HCT116 (cell line): ENCODE results near the gene SCN4B. TPM values are rescaled to one million over a fixed set of nuclear protein-coding genes. Genes with fewer than 3 reads are reported as not detected.

ENCODE experiments used
- ATAC-seq: fragments of 200-7000 bp; cut with Tn5 transposase; 2 replicates; pipeline ENCODE4 v1.9.1; 2020; ENCODE audit warnings: mild to moderate bottlenecking, moderate library complexity
- BruUV-seq: library from RNA; stranded (reverse); fragments of 400-500 nt; replicated peaks from 2 replicates; lab custom pipeline; 2021; lab: Mats Ljungman, UMichigan
- CTCF ChIA-PET: fragments of 300-600 bp; sonication (Branson Sonifier 250); formaldehyde crosslinking; loops from one replicate; lab custom pipeline; 2021; ENCODE audit warnings: antibody characterized with exemption; lab: Charles Lee
- POLR2A ChIA-PET: fragments of 300-600, 350-600 bp; sonication (Branson Sonifier 250); formaldehyde crosslinking; loops from one replicate; lab custom pipeline; 2021; ENCODE audit warnings: antibody characterized with exemption; lab: Charles Lee
- RAD21 ChIA-PET, 2 experiments: fragments of 300-600 bp; sonication (Branson Sonifier 250); formaldehyde crosslinking; loops; one replicate each; lab custom pipeline; 2023; ENCODE audit warnings: low total read pairs in 2 of 2; ENCODE audit not compliant: uncharacterized antibody in 2 of 2, unreplicated experiment in 2 of 2, low non-redundant PET in 1 of 2; lab: Charles Lee
- DNase-seq: peaks from one replicate; pipeline ENCODE4 v3.0.0-alpha.2; 2010; ENCODE audit warnings: low read depth, low spot score
- H2AFZ ChIP-seq: fragments of 200-600 bp; shearing (Covaris generic), sonication (generic); 2 replicates; pipeline ENCODE4 v1.6.1; 2017; ENCODE audit warnings: low read depth, mixed run types, mixed read lengths, antibody characterized with exemption, low read length; ENCODE audit not compliant: poor library complexity, severe bottlenecking
- H3K27ac ChIP-seq: 2 replicates; pipeline ENCODE4 v1.5.1; 2012; ENCODE audit warnings: low read depth, low read length
- H3K27me3 ChIP-seq: fragments of 200-600 bp; sonication (generic); 2 replicates; pipeline ENCODE4 v1.6.1; 2016; ENCODE audit warnings: mixed run types, low read length, mixed read lengths; ENCODE audit not compliant: insufficient read depth
- H3K36me3 ChIP-seq, 2 experiments: fragments of 200-500 bp in 1 of 2; fragments of 200-600 bp in 1 of 2; sonication (Bioruptor generic) in 1 of 2; sonication (generic) in 1 of 2; 2 replicates each; pipeline versions ENCODE4 v1.5.1 to v1.6.1; 2014 to 2016; ENCODE audit warnings: low read length in 2 of 2, inconsistent platforms in 1 of 2, mixed read lengths in 1 of 2, mixed run types in 1 of 2; ENCODE audit not compliant: insufficient read depth in 2 of 2, control insufficient read depth in 1 of 2
- H3K4me1 ChIP-seq, 2 experiments: fragments of 200-600 bp in 1 of 2; sonication (generic) in 1 of 2; 2 replicates each; pipeline versions ENCODE4 v1.5.1 to v1.6.1; 2012 to 2017; ENCODE audit warnings: low read length in 2 of 2, inconsistent platforms in 1 of 2, mild to moderate bottlenecking in 1 of 2, mixed read lengths in 1 of 2, mixed run types in 1 of 2, moderate library complexity in 1 of 2; ENCODE audit not compliant: insufficient read depth in 2 of 2, control insufficient read depth in 1 of 2
- H3K4me2 ChIP-seq: fragments of 200-600 bp; sonication (generic); 2 replicates; pipeline ENCODE4 v1.6.1; 2017; ENCODE audit warnings: mixed run types, low read length, mixed read lengths
- H3K4me3 ChIP-seq, 2 experiments: fragments of 200-600 bp in 1 of 2; sonication (generic) in 1 of 2; replicated peaks in 1 of 2; 2 replicates each; pipeline ENCODE4 v1.5.1; 2011 to 2016; ENCODE audit warnings: low read length in 2 of 2, control low read depth in 1 of 2, low read depth in 1 of 2, mild to moderate bottlenecking in 1 of 2, mixed read lengths in 1 of 2, mixed run types in 1 of 2
- H3K79me2 ChIP-seq: fragments of 200-600 bp; sonication (generic); 2 replicates; pipeline ENCODE4 v1.6.1; 2017; ENCODE audit warnings: mild to moderate bottlenecking, mixed run types, low read length, moderate library complexity, mixed read lengths; ENCODE audit not compliant: insufficient read depth
- H3K9ac ChIP-seq: fragments of 200-600 bp; sonication (generic); 2 replicates; pipeline ENCODE4 v1.6.1; 2016; ENCODE audit warnings: low read length, mixed read lengths
- H3K9me2 ChIP-seq: fragments of 200-600 bp; sonication (generic), shearing (Covaris generic); 2 replicates; pipeline ENCODE4 v1.6.1; 2017; ENCODE audit warnings: mixed run types, mild to moderate bottlenecking, moderate library complexity; ENCODE audit not compliant: insufficient read depth
- H3K9me3 ChIP-seq, 2 experiments: fragments of 200-500 bp in 1 of 2; fragments of 200-600 bp in 1 of 2; sonication (Bioruptor generic) in 1 of 2; sonication (generic) in 1 of 2; 2 replicates each; pipeline ENCODE4 v1.6.1; 2014 to 2017; ENCODE audit warnings: low read length in 2 of 2, mixed read lengths in 2 of 2, inconsistent platforms in 1 of 2, low read depth in 1 of 2, mild to moderate bottlenecking in 1 of 2, mixed run types in 1 of 2, moderate library complexity in 1 of 2; ENCODE audit not compliant: control insufficient read depth in 1 of 2, insufficient read depth in 1 of 2
- H4K20me1 ChIP-seq: fragments of 200-600 bp; sonication (generic), shearing (Covaris generic); 2 replicates; pipeline ENCODE4 v1.6.1; 2017; ENCODE audit warnings: mixed run types, mild to moderate bottlenecking, moderate library complexity; ENCODE audit not compliant: insufficient read depth
- CEBPB ChIP-seq: IDR thresholded peaks from 2 replicates; pipeline ENCODE4 v1.6.1; 2012; ENCODE audit warnings: low read depth
- EGR1 ChIP-seq: IDR thresholded peaks from 2 replicates; pipeline ENCODE4 v1.6.1; 2012; ENCODE audit warnings: low read depth
- JUND ChIP-seq: IDR thresholded peaks from 2 replicates; pipeline ENCODE4 v1.6.1; 2012
- MAX ChIP-seq: IDR thresholded peaks from 2 replicates; pipeline ENCODE4 v1.6.1; 2012
- POLR2AphosphoS5 ChIP-seq: IDR thresholded peaks from 2 replicates; pipeline ENCODE4 v1.6.1; 2011; ENCODE audit warnings: mild to moderate bottlenecking, low read depth, low read length, moderate library complexity
- RAD21 ChIP-seq: IDR thresholded peaks from 2 replicates; pipeline ENCODE4 v1.6.1; 2012; ENCODE audit warnings: low read depth, mild to moderate bottlenecking
- REST ChIP-seq: IDR thresholded peaks from 2 replicates; pipeline ENCODE4 v1.6.1; 2012; ENCODE audit warnings: low read depth
- TCF7L2 ChIP-seq: IDR thresholded peaks from 2 replicates; pipeline ENCODE4 v1.7.0; 2011; ENCODE audit warnings: borderline replicate concordance, inconsistent platforms; ENCODE audit not compliant: insufficient read depth, insufficient read length; ENCODE audit errors: extremely low read depth
- ZNF274 ChIP-seq: fragments of 200-500 bp; sonication (Bioruptor generic); IDR thresholded peaks from 2 replicates; pipeline ENCODE4 v1.6.1; 2014; ENCODE audit warnings: mild to moderate bottlenecking, low read depth, low read length, inconsistent platforms
- intact Hi-C: fragments of 100-400 bp; cut with micrococcal nuclease; formaldehyde crosslinking; loops from 2 replicates; pipeline ENCODE4 v1.10.0; 2022
- total RNA-seq: library from RNA; stranded (reverse); gene quantifications from one replicate; pipeline ENCODE4 v1.2.1, GENCODE V29; 2021; ENCODE audit not compliant: unreplicated experiment

Gene SCN4B
- total RNA-seq, 1 experiment from 2014 or later, result 0.32 TPM

DNA sequence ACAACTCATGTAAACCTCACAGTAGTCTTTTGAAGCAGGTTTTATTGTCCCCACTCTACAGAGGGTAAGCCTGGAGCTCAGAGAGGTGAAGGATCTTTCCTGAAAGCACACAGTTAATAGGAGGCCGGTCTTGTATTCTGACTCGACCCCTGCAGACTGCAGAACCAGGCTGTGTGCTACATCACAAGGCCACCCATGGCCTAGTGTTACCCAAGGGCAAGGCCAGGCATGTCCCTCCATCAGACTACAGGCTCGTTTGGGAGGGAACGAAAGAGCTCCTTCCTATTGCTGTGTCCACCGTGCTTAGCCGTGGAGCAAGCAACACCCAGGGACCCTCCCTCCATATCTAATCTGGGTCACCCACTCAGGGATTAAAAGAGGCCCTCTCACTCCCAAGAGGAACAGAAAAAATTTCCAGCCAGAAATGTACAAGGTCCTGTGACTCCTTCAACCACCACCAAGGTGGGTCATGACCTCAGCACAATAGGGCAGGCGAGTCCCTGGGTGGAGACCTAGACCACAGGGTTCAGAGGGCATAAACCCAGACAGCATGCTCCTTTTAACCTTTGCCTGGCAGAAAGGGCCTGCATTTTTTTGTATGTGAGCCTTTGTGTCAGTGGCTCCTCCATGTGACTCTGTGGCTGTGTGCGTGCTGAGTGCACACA is 59.6 kb downstream of the SCN4B start (continued):
- TF ChIP-seq REST (no peak), POLR2AphosphoS5 (no peak), EGR1 (no peak), CEBPB (no peak)

- H4K20me1 ChIP-seq, result no peaks in the 10 kb centered on the region
These were observed 60.9 kb downstream of the SCN4B start for GRCh38 chr11:118091690-118092089.

More at GRCh38 chr11:118091690-118092089, 60.9 kb downstream of the SCN4B start:
- Histone ChIP-seq H3K4me3 (no peak overlapping the region), H3K4me1 (no peaks in the 10 kb centered on the region; a peak in 1 of 4 replicates), H3K36me3 (no peaks in the 10 kb centered on the region), H3K79me2 (no peaks in the 10 kb centered on the region), H3K9ac (no peak overlapping the region), H3K9me3 (no peaks in the 10 kb centered on the region; a peak in 1 of 4 replicates), H3K27ac (no peak overlapping the region), H2AFZ (no peak overlapping the region), H3K27me3 (no peaks in the 10 kb centered on the region), H3K4me2 (no peak overlapping the region), H3K9me2 (no peaks in the 10 kb centered on the region)
- POLR2A ChIA-PET, result no interaction called here
- TF ChIP-seq MAX, result no peak
- no peak for TF ChIP-seq RAD21
- no peak for TF ChIP-seq TCF7L2
- no peak for TF ChIP-seq ZNF274
- TF ChIP-seq JUND, result no peak
- BruUV-seq, result no TSS peak
- CTCF ChIA-PET, result no interaction called here
- no peak for DNase-seq
- ATAC-seq, result no peak
- RAD21 ChIA-PET, result no interaction called here
- intact Hi-C loops, result no loop called here
